WI38 (cell line): Measurements from ENCODE around the gene TP53I13.
"Not testable (repeated sequence)": the region's sequence is repeated elsewhere in the genome, so short reads cannot be mapped to it uniquely, and the experiment has no call there.

Experiments used
- H3K4me3 ChIP-seq: 2 replicates; pipeline ENCODE4 v1.5.1; 2011; ENCODE audit warnings: low read depth, mild to moderate bottlenecking, control low read depth, low read length
- CTCF ChIP-seq: IDR thresholded peaks from 2 replicates; pipeline ENCODE4 v1.5.1; 2012; ENCODE audit warnings: low read depth, mild to moderate bottlenecking, control low read depth, low read length

The TP53I13 gene

GRCh38 chr17:29549177-29549923 lies 19.2 kb upstream of the TP53I13 start:
- no peak overlapping the region for H3K4me3 ChIP-seq
- no peak for TF ChIP-seq CTCF

GRCh38 chr17:29555840-29556239 lies 12.7 kb upstream of the TP53I13 start:
- no peak overlapping the region for H3K4me3 ChIP-seq
- TF ChIP-seq CTCF: no peak

DNA sequence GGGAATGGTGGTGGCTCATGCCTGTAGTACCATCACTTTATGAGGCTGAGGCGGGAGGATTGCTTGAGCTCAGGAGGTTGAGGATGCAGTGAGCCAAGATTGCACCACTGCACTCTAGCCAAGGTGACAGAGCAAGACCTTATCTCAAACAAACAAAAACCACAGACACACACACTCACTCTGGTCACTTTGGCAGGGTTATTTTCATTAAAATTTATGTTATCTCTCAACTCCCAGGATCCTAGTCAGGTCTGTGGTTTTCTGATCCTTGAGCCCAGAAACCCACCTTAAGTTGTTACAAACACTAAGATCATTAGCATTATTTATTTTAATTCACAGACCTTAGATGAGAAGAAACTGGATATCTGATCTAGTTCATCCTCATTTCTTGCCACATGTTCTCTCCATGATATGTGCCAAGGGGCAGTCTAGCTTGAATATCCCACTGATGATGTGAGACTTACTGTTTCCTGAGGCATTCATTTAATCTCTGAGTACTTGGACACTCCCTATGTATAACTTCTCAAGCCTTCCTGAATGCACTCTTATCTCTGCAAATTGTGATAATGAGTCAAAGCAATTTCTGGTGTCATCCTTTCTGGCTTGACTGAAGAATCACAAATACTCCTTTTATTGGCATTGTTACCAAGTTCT lies 11.3 kb upstream of the TP53I13 start:
- H3K4me3 ChIP-seq: no peak overlapping the region
- TF ChIP-seq CTCF: no peak

- TF ChIP-seq CTCF: no peak
- H3K4me3 ChIP-seq: no peak overlapping the region
These were observed 10.8 kb upstream of the TP53I13 start for GRCh38 chr17:29557739-29558116.

DNA sequence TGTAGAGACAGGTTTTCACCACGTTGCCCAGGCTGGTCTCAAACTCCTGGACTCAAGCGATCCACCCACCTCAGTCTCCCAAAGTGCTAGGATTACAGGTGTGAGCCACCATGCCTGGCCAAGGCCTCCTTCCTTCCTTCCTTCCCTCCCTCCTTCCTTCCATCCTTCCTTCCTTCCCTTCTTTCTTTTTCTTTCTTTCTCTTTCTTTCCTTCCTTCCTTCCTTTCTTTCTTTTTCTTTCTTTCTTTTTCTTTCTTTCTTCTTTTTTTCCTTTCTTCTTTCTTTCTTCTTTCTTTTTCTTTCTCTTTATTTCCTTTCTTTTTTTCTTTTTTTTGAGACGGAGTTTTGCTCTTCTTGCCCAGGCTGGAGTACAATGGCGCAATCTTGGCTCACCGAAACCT lies 10.4 kb upstream of the TP53I13 start:
- H3K4me3 ChIP-seq: not testable (repeated sequence)

- no peak for TF ChIP-seq CTCF
- H3K4me3 ChIP-seq: no peak overlapping the region
These were observed 8.9 kb upstream of the TP53I13 start for GRCh38 chr17:29559640-29560039.

GRCh38 chr17:29560316-29560715 lies 8.2 kb upstream of the TP53I13 start:
- no peak overlapping the region for H3K4me3 ChIP-seq
- TF ChIP-seq CTCF: no peak
